Keratinocyte (primary cell): ENCODE measurements around the gene LARGE1. TPM values are rescaled to one million over a fixed set of nuclear protein-coding genes. Genes with fewer than 3 reads are reported as not detected.

ENCODE experiments used
- DNase-seq: peaks from one replicate; pipeline ENCODE4 v3.0.0-alpha.2; 2011; ENCODE audit warnings: low read depth, missing footprints, low spot score
- FAIRE-seq: peaks from 2 replicates; lab custom pipeline; 2011; peaks lifted over from hg19 to GRCh38; lab: Jason Lieb, UNC
- H2AFZ ChIP-seq: 2 replicates; pipeline ENCODE4 v1.6.0; 2012; ENCODE audit warnings: low read length, control low read depth, inconsistent platforms; ENCODE audit not compliant: control insufficient read depth
- H3K27ac ChIP-seq: 2 replicates; pipeline ENCODE4 v1.5.1; 2011; ENCODE audit warnings: low read length; ENCODE audit not compliant: control insufficient read depth, insufficient read depth
- H3K27me3 ChIP-seq: 3 replicates; pipeline ENCODE4 v1.6.0; 2011; ENCODE audit warnings: low read length; ENCODE audit not compliant: control insufficient read depth, insufficient read depth; ENCODE audit errors: extremely low read depth
- H3K36me3 ChIP-seq, 2 experiments: 2 replicates in 1 of 2; 3 replicates in 1 of 2; pipeline ENCODE4 v1.5.1; 2011; ENCODE audit warnings: low read length in 2 of 2, mild to moderate bottlenecking in 1 of 2; ENCODE audit not compliant: control insufficient read depth in 2 of 2, insufficient read depth in 2 of 2; ENCODE audit errors: extremely low read depth in 1 of 2
- H3K4me1 ChIP-seq: 3 replicates; pipeline ENCODE4 v1.5.1; 2011; ENCODE audit warnings: low read length; ENCODE audit not compliant: control insufficient read depth, insufficient read depth; ENCODE audit errors: extremely low read depth
- H3K4me2 ChIP-seq: 3 replicates; pipeline ENCODE4 v1.6.0; 2011; ENCODE audit warnings: low read depth, low read length; ENCODE audit not compliant: control insufficient read depth, insufficient read depth; ENCODE audit errors: extremely low read depth
- H3K4me3 ChIP-seq, 3 experiments: fragments of 200-600 bp in 1 of 3; sonication (generic) in 1 of 3; 2 replicates in 2 of 3; 3 replicates in 1 of 3; pipeline ENCODE4 v1.5.1; 2011 to 2016; ENCODE audit warnings: low read length in 3 of 3, mild to moderate bottlenecking in 3 of 3, control low read depth in 2 of 3, inconsistent platforms in 1 of 3, low read depth in 1 of 3, mixed read lengths in 1 of 3, mixed run types in 1 of 3, moderate library complexity in 1 of 3; ENCODE audit not compliant: control insufficient read depth in 2 of 3, insufficient read depth in 2 of 3; ENCODE audit errors: extremely low read depth in 1 of 3
- H3K79me2 ChIP-seq: 2 replicates; pipeline ENCODE4 v1.6.0; 2012; ENCODE audit warnings: low read length; ENCODE audit not compliant: control insufficient read depth, insufficient read depth
- H3K9ac ChIP-seq: 3 replicates; pipeline ENCODE4 v1.6.0; 2011; ENCODE audit warnings: low read length; ENCODE audit not compliant: control insufficient read depth, insufficient read depth; ENCODE audit errors: extremely low read depth
- H3K9me1 ChIP-seq: 3 replicates; pipeline ENCODE4 v1.6.0; 2011; ENCODE audit warnings: low read length; ENCODE audit not compliant: control insufficient read depth, insufficient read depth; ENCODE audit errors: extremely low read depth
- H3K9me3 ChIP-seq: 2 replicates; pipeline ENCODE4 v1.5.1; 2012; ENCODE audit warnings: low read depth, low read length; ENCODE audit not compliant: control insufficient read depth
- H4K20me1 ChIP-seq: 3 replicates; pipeline ENCODE4 v1.6.0; 2011; ENCODE audit warnings: low read length; ENCODE audit not compliant: control insufficient read depth, insufficient read depth; ENCODE audit errors: extremely low read depth
- CTCF ChIP-seq, 3 experiments: IDR thresholded peaks in 1 of 3; conservative IDR thresholded peaks in 1 of 3; optimal IDR thresholded peaks in 1 of 3; 2 replicates in 2 of 3; 3 replicates in 1 of 3; pipeline versions ENCODE3 to v1.5.1; 2011; ENCODE audit warnings: low read length in 3 of 3, mild to moderate bottlenecking in 3 of 3, moderate library complexity in 2 of 3, control low read depth in 1 of 3, inconsistent platforms in 1 of 3; ENCODE audit not compliant: insufficient read depth in 2 of 3; ENCODE audit errors: extremely low read depth in 1 of 3
- EZH2 ChIP-seq: IDR thresholded peaks from one replicate; pipeline ENCODE4 v1.6.1; 2012; ENCODE audit warnings: inconsistent platforms, mild to moderate bottlenecking, low read length, moderate library complexity
- dilution Hi-C: fragments of 300-500 bp; cut with MboI; formaldehyde crosslinking; loops from one replicate; pipeline ENCODE4 v1.7.0; 2020; ENCODE audit warnings: low sequenced_read_pairs; ENCODE audit not compliant: extremely low pct_ligation_motif_present
- polyA plus RNA-seq, 5 experiments: library from polyadenylated mRNA; depleted of rRNA in 3 of 5; stranded (reverse) in 3 of 5; stranded (forward) in 1 of 5; unstranded in 1 of 5; fragments of >200 nt; gene quantifications; 1 replicate in 1 of 5; 2 replicates in 3 of 5; 3 replicates in 1 of 5; pipeline versions ENCODE4 v1.2.1 to v1.2.3, GENCODE V29; 2011 to 2012; ENCODE audit warnings: missing spikeins in 2 of 5, low read depth in 1 of 5, low replicate concordance in 1 of 5

The LARGE1 gene
- polyA plus RNA-seq, 1 donor (not counting 4 experiments of a cell fraction or from before 2014, with no cell fraction given) = 4.5 TPM

- no peak overlapping the region for H3K4me3 ChIP-seq
Measured at GRCh38 chr22:33404723-33405122, 515.6 kb downstream of the LARGE1 start.

GRCh38 chr22:33402325-33402724, 518.0 kb downstream of the LARGE1 start:
- Histone ChIP-seq H3K9me1 (no peaks in the 10 kb centered on the region), H2AFZ (no peak overlapping the region), H4K20me1 (no peaks in the 10 kb centered on the region), H3K9ac (no peak overlapping the region), H3K27me3 (no peaks in the 10 kb centered on the region), H3K36me3 (no peaks in the 10 kb centered on the region), H3K27ac (no peak overlapping the region), H3K79me2 (no peaks in the 10 kb centered on the region), H3K4me3 (no peak overlapping the region), H3K4me2 (no peak overlapping the region), H3K4me1 (no peaks in the 10 kb centered on the region), H3K9me3 (no peaks in the 10 kb centered on the region)
- TF ChIP-seq EZH2 (no peak), CTCF (optimal IDR thresholded peaks at IDR 0.05 in 1 of 3, IDR thresholded peaks at IDR 0.05 in 1 of 3, conservative IDR thresholded peaks at IDR 0.05 in 1 of 3; ENCODE audit: extremely low read depth in 1 of 3, insufficient read depth in 2 of 3, low read length in 3 of 3) (no peak)
- dilution Hi-C loops = no loop called here
- FAIRE-seq = no peak
- DNase-seq = no peak

More at GRCh38 chr22:33404723-33405122, 515.6 kb downstream of the LARGE1 start:
- TF ChIP-seq EZH2 (no peak), CTCF (optimal IDR thresholded peaks at IDR 0.05 in 1 of 3, IDR thresholded peaks at IDR 0.05 in 1 of 3, conservative IDR thresholded peaks at IDR 0.05 in 1 of 3; ENCODE audit: extremely low read depth in 1 of 3, insufficient read depth in 2 of 3, low read length in 3 of 3) (no peak)
- Histone ChIP-seq H3K9me1 (no peaks in the 10 kb centered on the region), H3K27ac (no peak overlapping the region), H3K4me2 (no peak overlapping the region), H3K9me3 (no peaks in the 10 kb centered on the region), H2AFZ (no peak overlapping the region), H3K36me3 (no peaks in the 10 kb centered on the region), H4K20me1 (no peaks in the 10 kb centered on the region), H3K27me3 (no peaks in the 10 kb centered on the region), H3K9ac (no peak overlapping the region), H3K79me2 (no peaks in the 10 kb centered on the region), H3K4me1 (no peaks in the 10 kb centered on the region)
- no peak for FAIRE-seq
- dilution Hi-C loops = no loop called here
- DNase-seq = no peak
